Cardiac muscle cell (in vitro differentiated cells and primary cell): ENCODE data around the gene TTC38. TPM values are rescaled to one million over a fixed set of nuclear protein-coding genes. Genes with fewer than 3 reads are reported as not detected.

ENCODE experiments used
- DNase-seq, 2 donors: peaks; one replicate each; pipeline versions ENCODE4 v3.0.0 to v3.0.0-alpha.2; 2010 to 2017; ENCODE audit warnings: low read depth in 1 of 2, low spot score in 1 of 2
- H3K27ac ChIP-seq: fragments of 200-600 bp; sonication (generic); 2 replicates; pipeline ENCODE4 v1.5.1; 2016
- H3K27me3 ChIP-seq: fragments of 200-600 bp; sonication (generic); 2 replicates; pipeline ENCODE4 v1.6.0; 2016; ENCODE audit warnings: control low read depth
- H3K36me3 ChIP-seq: fragments of 200-600 bp; sonication (generic); 2 replicates; pipeline ENCODE4 v1.5.1; 2016; ENCODE audit warnings: control low read depth
- H3K4me1 ChIP-seq: fragments of 200-600 bp; sonication (generic); 2 replicates; pipeline ENCODE4 v1.8.1; 2017; ENCODE audit warnings: low read depth, mild to moderate bottlenecking, mixed run types
- H3K4me3 ChIP-seq: fragments of 200-600 bp; sonication (generic); 2 replicates; pipeline ENCODE4 v1.5.1; 2016; ENCODE audit warnings: mild to moderate bottlenecking
- H3K9me3 ChIP-seq: fragments of 200-600 bp; sonication (generic); 2 replicates; pipeline ENCODE4 v1.5.1; 2017; ENCODE audit warnings: low read depth, mild to moderate bottlenecking, control low read depth
- CTCF ChIP-seq: IDR thresholded peaks from 2 replicates; pipeline ENCODE4 v1.5.1; 2012; ENCODE audit warnings: low read depth, mild to moderate bottlenecking, low read length
- polyA plus RNA-seq: library from polyadenylated mRNA; unstranded; fragments of >200 nt; fragmentation: Nextera tagmentation; extraction: Ambion mirVana; gene quantifications from 2 replicates; pipeline ENCODE4 v1.2.1, GENCODE V29; 2016
- total RNA-seq: library from RNA; depleted of rRNA; stranded (reverse); fragments of >200 nt; gene quantifications from 2 replicates; pipeline ENCODE4 v1.2.3, GENCODE V29; 2016

Gene TTC38
- total and polyA plus RNA-seq, 2 experiments from 2014 or later, result 35.1 to 76.2 TPM

- H3K36me3 ChIP-seq, result peaks cover 16% of the 10 kb centered on the region
- H3K4me3 ChIP-seq, result no peak overlapping the region
- H3K9me3 ChIP-seq, result no peaks in the 10 kb centered on the region
- no peaks in the 10 kb centered on the region for H3K27me3 ChIP-seq
- DNase-seq, result no peak
- no peak for TF ChIP-seq CTCF
- H3K27ac ChIP-seq, result no peak overlapping the region
- H3K4me1 ChIP-seq, result no peaks in the 10 kb centered on the region
Observed at GRCh38 chr22:46225631-46226030, 42.2 kb upstream of the TTC38 start.

- no peak overlapping the region for H3K27ac ChIP-seq
- H3K27me3 ChIP-seq, result no peaks in the 10 kb centered on the region
- H3K36me3 ChIP-seq, result peaks cover 10% of the 10 kb centered on the region
- no peaks in the 10 kb centered on the region for H3K4me1 ChIP-seq
- no peaks in the 10 kb centered on the region for H3K9me3 ChIP-seq
- no peak for TF ChIP-seq CTCF
- DNase-seq, result no peak
- H3K4me3 ChIP-seq, result no peak overlapping the region
Observed at GRCh38 chr22:46226577-46226976, 41.2 kb upstream of the TTC38 start.

GRCh38 chr22:46229701-46230100 lies 38.1 kb upstream of the TTC38 start:
- Histone ChIP-seq H3K27me3 (no peaks in the 10 kb centered on the region), H3K4me3 (no peak overlapping the region), H3K36me3 (peaks cover 12% of the 10 kb centered on the region), H3K4me1 (peaks cover 6% of the 10 kb centered on the region), H3K9me3 (no peaks in the 10 kb centered on the region), H3K27ac (no peak overlapping the region)
- peak in 1 of 2 donors; percentile 58 for DNase-seq
- TF ChIP-seq CTCF, result no peak

GRCh38 chr22:46230262-46230901 lies 37.4 kb upstream of the TTC38 start:
- DNase-seq, result no peak
- H3K4me3 ChIP-seq, result no peak overlapping the region
- peaks cover 6% of the 10 kb centered on the region for H3K4me1 ChIP-seq
- peaks cover 12% of the 10 kb centered on the region for H3K36me3 ChIP-seq
- TF ChIP-seq CTCF, result no peak
- H3K9me3 ChIP-seq, result no peaks in the 10 kb centered on the region
- no peaks in the 10 kb centered on the region for H3K27me3 ChIP-seq
- H3K27ac ChIP-seq, result no peak overlapping the region

GRCh38 chr22:46233231-46233630 lies 34.6 kb upstream of the TTC38 start:
- DNase-seq, result no peak
- no peak overlapping the region for H3K4me3 ChIP-seq
- H3K36me3 ChIP-seq, result peaks cover 13% of the 10 kb centered on the region
- TF ChIP-seq CTCF, result no peak
- no peaks in the 10 kb centered on the region for H3K27me3 ChIP-seq
- no peak overlapping the region for H3K27ac ChIP-seq
- H3K9me3 ChIP-seq, result no peaks in the 10 kb centered on the region
- peaks cover 6% of the 10 kb centered on the region for H3K4me1 ChIP-seq
